ENCODE data around the gene RASSF4. TPM values are rescaled to one million over a fixed set of nuclear protein-coding genes. Genes with fewer than 3 reads are reported as not detected.

RASSF4 gene
- total and polyA plus RNA-seq, 2 donors from 2014 or later = 76.4 to 83.1 TPM

GRCh38 chr10:44946205-44946604 is 13.4 kb upstream of the RASSF4 start:
- DNase-seq = peak in 1 of 5 donors; percentile 11
- no peak overlapping the region for H3K9ac ChIP-seq (ENCODE audit: low read length in 3 of 3)
- no peak overlapping the region for H3K4me3 ChIP-seq (ENCODE audit: low read length in 3 of 3)
- no peak overlapping the region for H3K27ac ChIP-seq (ENCODE audit: low read depth in 2 of 2, low read length in 2 of 2)
- intact Hi-C loops (cut with DNase I) = no loop called here
- FAIRE-seq = no peak
- no peaks in the 10 kb centered on the region for H3K27me3 ChIP-seq (ENCODE audit: control insufficient read depth, insufficient read depth, low read length)
- H3K4me1 ChIP-seq (ENCODE audit: control insufficient read depth in 2 of 3, insufficient read depth in 2 of 3, low read depth in 1 of 3, low read length in 3 of 3) = peaks cover 0 to 18% (median 7%) of the 10 kb centered on the region in 3 donors
- TF ChIP-seq CTCF (IDR thresholded peaks at IDR 0.05; ENCODE audit: borderline replicate concordance, extremely low read depth, insufficient read depth) = no peak
- no peaks in the 10 kb centered on the region for H3K36me3 ChIP-seq (ENCODE audit: control insufficient read depth in 2 of 3, insufficient read depth in 3 of 3, low read length in 3 of 3)
- peaks cover 0 to 6% (median 2%) of the 10 kb centered on the region in 3 donors for H3K9me3 ChIP-seq (ENCODE audit: control insufficient read depth in 2 of 3, insufficient read depth in 1 of 3, low read length in 3 of 3)

- TF ChIP-seq CTCF (IDR thresholded peaks at IDR 0.05; ENCODE audit: borderline replicate concordance, extremely low read depth, insufficient read depth) = no peak
- peaks cover 0 to 18% (median 7%) of the 10 kb centered on the region in 3 donors for H3K4me1 ChIP-seq (ENCODE audit: control insufficient read depth in 2 of 3, insufficient read depth in 2 of 3, low read depth in 1 of 3, low read length in 3 of 3)
- intact Hi-C loops (cut with DNase I) = no loop called here
- FAIRE-seq (no peak), DNase-seq (peak in 1 of 5 donors; percentile 23)
- H3K9me3 ChIP-seq (ENCODE audit: control insufficient read depth in 2 of 3, insufficient read depth in 1 of 3, low read length in 3 of 3) = peaks cover 0 to 6% (median 2%) of the 10 kb centered on the region in 3 donors
- no peak overlapping the region for H3K4me3 ChIP-seq (ENCODE audit: low read length in 3 of 3)
- H3K9ac ChIP-seq (ENCODE audit: low read length in 3 of 3) = no peak overlapping the region
- H3K36me3 ChIP-seq (ENCODE audit: control insufficient read depth in 2 of 3, insufficient read depth in 3 of 3, low read length in 3 of 3) = no peaks in the 10 kb centered on the region
- no peak overlapping the region for H3K27ac ChIP-seq (ENCODE audit: low read depth in 2 of 2, low read length in 2 of 2)
- H3K27me3 ChIP-seq (ENCODE audit: control insufficient read depth, insufficient read depth, low read length) = no peaks in the 10 kb centered on the region
Observed at GRCh38 chr10:44947371-44948152, 12.0 kb upstream of the RASSF4 start.

- no peak overlapping the region for H3K4me3 ChIP-seq (ENCODE audit: low read length in 3 of 3)
- no peaks in the 10 kb centered on the region for H3K27me3 ChIP-seq (ENCODE audit: control insufficient read depth, insufficient read depth, low read length)
- H3K4me1 ChIP-seq (ENCODE audit: control insufficient read depth in 2 of 3, insufficient read depth in 2 of 3, low read depth in 1 of 3, low read length in 3 of 3) = peaks cover 0 to 21% (median 11%) of the 10 kb centered on the region in 3 donors
- H3K27ac ChIP-seq (ENCODE audit: low read depth in 2 of 2, low read length in 2 of 2) = no peak overlapping the region
- peaks cover 0 to 6% (median 2%) of the 10 kb centered on the region in 3 donors for H3K9me3 ChIP-seq (ENCODE audit: control insufficient read depth in 2 of 3, insufficient read depth in 1 of 3, low read length in 3 of 3)
- DNase-seq (peak in 1 of 5 donors; percentile 10), FAIRE-seq (no peak)
- TF ChIP-seq CTCF (IDR thresholded peaks at IDR 0.05; ENCODE audit: borderline replicate concordance, extremely low read depth, insufficient read depth) = no peak
- H3K36me3 ChIP-seq (ENCODE audit: control insufficient read depth in 2 of 3, insufficient read depth in 3 of 3, low read length in 3 of 3) = no peaks in the 10 kb centered on the region
- no peak overlapping the region for H3K9ac ChIP-seq (ENCODE audit: low read length in 3 of 3)
- intact Hi-C loops (cut with DNase I) = no loop called here
Observed at GRCh38 chr10:44948642-44949041, 11.0 kb upstream of the RASSF4 start.

All from kidney (tissue), 14 donors.